Natural killer cell (primary cell): Measurements from ENCODE around the gene MTCP1. TPM values are rescaled to one million over a fixed set of nuclear protein-coding genes. Genes with fewer than 3 reads are reported as not detected.

Source experiments
- ATAC-seq, 3 donors: fragments of 150-1000 bp in 2 of 3; fragments of 200-7000 bp in 1 of 3; cut with Tn5 transposase; 1 replicate in 1 of 3; 2 replicates in 2 of 3; pipeline ENCODE4 v1.10.0; 2021; ENCODE audit warnings: mild to moderate bottlenecking in 2 of 3, moderate library complexity in 2 of 3
- DNase-seq, 2 donors: peaks; one replicate each; pipeline versions ENCODE4 v3.0.0 to v3.0.0-alpha.2; 2013 to 2021; ENCODE audit warnings: mixed read lengths in 1 of 2
- H3K27ac ChIP-seq: one replicate; pipeline ENCODE4 v1.5.1; 2013; ENCODE audit warnings: mild to moderate bottlenecking, low read length
- H3K27me3 ChIP-seq: one replicate; pipeline ENCODE4 v1.6.1; 2013; ENCODE audit warnings: low read length; ENCODE audit not compliant: control insufficient read depth, insufficient read depth
- H3K36me3 ChIP-seq: one replicate; pipeline ENCODE4 v1.6.1; 2013; ENCODE audit warnings: low read length; ENCODE audit not compliant: control insufficient read depth, insufficient read depth
- H3K4me1 ChIP-seq: one replicate; pipeline ENCODE4 v1.6.1; 2013; ENCODE audit warnings: low read length; ENCODE audit not compliant: control insufficient read depth, insufficient read depth
- H3K4me3 ChIP-seq: one replicate; pipeline ENCODE4 v1.5.1; 2013; ENCODE audit warnings: low read length
- H3K9me3 ChIP-seq: one replicate; pipeline ENCODE4 v1.6.1; 2013; ENCODE audit warnings: low read length; ENCODE audit not compliant: control insufficient read depth, insufficient read depth
- H3K27ac Mint-ChIP-seq, 2 donors: one replicate each; pipeline ENCODE4 v1.8.0; 2022; ENCODE audit warnings: mild to moderate bottlenecking in 2 of 2, mixed read lengths in 2 of 2, moderate library complexity in 1 of 2
- H3K27me3 Mint-ChIP-seq, 2 donors: one replicate each; pipeline ENCODE4 v1.8.0; 2022; ENCODE audit warnings: low read depth in 2 of 2, mixed read lengths in 2 of 2
- H3K36me3 Mint-ChIP-seq: one replicate; pipeline ENCODE4 v1.8.0; 2022; ENCODE audit warnings: mixed read lengths
- H3K4me1 Mint-ChIP-seq, 2 donors: one replicate each; pipeline ENCODE4 v1.8.0; 2022; ENCODE audit warnings: mixed read lengths in 2 of 2
- H3K4me3 Mint-ChIP-seq: one replicate; pipeline ENCODE4 v1.8.0; 2022; ENCODE audit warnings: mild to moderate bottlenecking, moderate library complexity, mixed read lengths
- H3K9me3 Mint-ChIP-seq, 2 donors: one replicate each; pipeline ENCODE4 v1.8.0; 2022; ENCODE audit warnings: mixed read lengths in 2 of 2
- CTCF ChIP-seq: fragments of 200-600 bp; IDR thresholded peaks from one replicate; pipeline ENCODE4 v1.8.0; 2022; ENCODE audit warnings: antibody characterized with exemption
- WGBS: methylation state at CpG from one replicate; pipeline ENCODE4 v1.1.7; 2013; ENCODE audit warnings: missing lambda C conversion rate; ENCODE audit not compliant: insufficient coverage; 5-methylcytosine and 5-hydroxymethylcytosine counted together
- intact Hi-C: fragments of 100-400 bp; cut with micrococcal nuclease; formaldehyde crosslinking; loops from one replicate; pipeline ENCODE4 v1.14.2; 2022
- total RNA-seq, 4 donors: library from RNA; stranded (reverse); fragments of 120-200 nt in 1 of 4; gene quantifications; one replicate each; pipeline versions ENCODE4 v1.2.3 to v1.2.4, GENCODE V29; 2013 to 2022

Gene MTCP1
- total RNA-seq, 3 donors from 2014 or later (not counting 1 experiment from before 2014, with no cell fraction given) = 12.1 to 17.3 (median 14.0) TPM

- H3K4me3 Mint-ChIP-seq = no peak overlapping the region
- H3K4me1 Mint-ChIP-seq = peaks cover 5 to 6% of the 10 kb centered on the region in 2 donors
- TF ChIP-seq CTCF = no peak
- no peak overlapping the region for H3K27ac ChIP-seq
- no peak overlapping the region for H3K4me3 ChIP-seq
- H3K27me3 ChIP-seq = no peaks in the 10 kb centered on the region
- intact Hi-C loops = no loop called here
- no peaks in the 10 kb centered on the region for H3K36me3 ChIP-seq
- no peaks in the 10 kb centered on the region for H3K9me3 Mint-ChIP-seq
- no peaks in the 10 kb centered on the region for H3K36me3 Mint-ChIP-seq
- peak overlapping the region in 1 of 2 donors; percentile 11 for H3K27ac Mint-ChIP-seq
- ATAC-seq = no peak
- H3K9me3 ChIP-seq = no peaks in the 10 kb centered on the region
- WGBS = 96% methylated on average over 5 of the region's 6 CpGs
- no peak for DNase-seq
- H3K27me3 Mint-ChIP-seq = peaks cover 0 to 7% of the 10 kb centered on the region in 2 donors
- no peaks in the 10 kb centered on the region for H3K4me1 ChIP-seq
Observed at GRCh38 chrX:155023907-155024833, 46.8 kb downstream of the MTCP1 start.

- Histone ChIP-seq H3K4me1 (no peaks in the 10 kb centered on the region), H3K36me3 (no peaks in the 10 kb centered on the region), H3K9me3 (no peaks in the 10 kb centered on the region), H3K27ac (no peak within 1 kb of the TSS), H3K27me3 (no peaks in the 10 kb centered on the region), H3K4me3 (no peak within 1 kb of the TSS)
- no peak for ATAC-seq
- WGBS = 0% methylated on average over 1 of the region's 1 CpG
- DNase-seq = no peak
- H3K36me3 Mint-ChIP-seq = no peaks in the 10 kb centered on the region
- no peaks in the 10 kb centered on the region for H3K9me3 Mint-ChIP-seq
- TF ChIP-seq CTCF = no peak
- no peak within 1 kb of the TSS for H3K27ac Mint-ChIP-seq
- H3K4me1 Mint-ChIP-seq = no peaks in the 10 kb centered on the region
- no peak within 1 kb of the TSS for H3K4me3 Mint-ChIP-seq
- intact Hi-C loops = no loop called here
- H3K27me3 Mint-ChIP-seq = peaks cover 0 to 14% of the 10 kb centered on the region in 2 donors
Observed at GRCh38 chrX:155022585-155022984, 48.4 kb downstream of the MTCP1 start, which contains the start of gene F8. F8 (minus strand) TSS chrX:155022723; CDS start chrX:155022552, 171 bp downstream.

GRCh38 chrX:155020591-155020990, 50.3 kb downstream of the MTCP1 start:
- H3K9me3 ChIP-seq = no peaks in the 10 kb centered on the region
- Mint-ChIP-seq H3K4me1 (no peaks in the 10 kb centered on the region), H3K27me3 (peaks cover 4 to 26% of the 10 kb centered on the region in 2 donors), H3K36me3 (no peaks in the 10 kb centered on the region), H3K27ac (no peak overlapping the region), H3K9me3 (no peaks in the 10 kb centered on the region), H3K4me3 (no peak overlapping the region)
- WGBS = 83% methylated on average over 1 of the region's 3 CpGs
- no peak overlapping the region for H3K4me3 ChIP-seq
- no peaks in the 10 kb centered on the region for H3K36me3 ChIP-seq
- intact Hi-C loops = no loop called here
- H3K27me3 ChIP-seq = no peaks in the 10 kb centered on the region
- no peak overlapping the region for H3K27ac ChIP-seq
- ATAC-seq (no peak), DNase-seq (no peak)
- TF ChIP-seq CTCF = no peak
- no peaks in the 10 kb centered on the region for H3K4me1 ChIP-seq

Other genes with a start within 250 kb of the MTCP1 start
- gene SMIM9, start 236.5 kb downstream of the MTCP1 start, total RNA-seq = not detected
- 10 to 100 TPM; 12.0 to 32.9 (median 12.4) TPM for gene F8A1, start 184.8 kb downstream of the MTCP1 start, total RNA-seq
- gene F8, start 48.4 kb downstream of the MTCP1 start, total RNA-seq = 1 to 10 TPM; 1.4 to 4.6 (median 2.8) TPM
- 10 to 100 TPM; 49.7 to 52.9 (median 52.1) TPM for gene FUNDC2, start 44.3 kb downstream of the MTCP1 start, total RNA-seq
- gene CMC4, start within 50 bp of the MTCP1 start, total RNA-seq = 1 to 10 TPM; 2.7 to 9.2 (median 5.2) TPM
- 10 to 100 TPM; 15.0 to 20.8 (median 17.9) TPM for gene BRCC3, start 372 bp upstream of the MTCP1 start, total RNA-seq
- 10 to 100 TPM; 18.7 to 24.6 (median 19.9) TPM for gene VBP1, start 145.3 kb upstream of the MTCP1 start, total RNA-seq
- gene RAB39B, start 193.4 kb upstream of the MTCP1 start, total RNA-seq = 1 to 10 TPM; 4.7 to 6.6 (median 6.3) TPM